Fibroblast of lung (primary cell): ENCODE data around the gene TUBG2. TPM values are rescaled to one million over a fixed set of nuclear protein-coding genes. Genes with fewer than 3 reads are reported as not detected.

ENCODE experiments used
- DNase-seq, 2 donors: peaks; one replicate each; pipeline versions ENCODE4 v3.0.0 to v3.0.0-alpha.2; 2010; ENCODE audit warnings: low read depth in 2 of 2
- H2AFZ ChIP-seq: 2 replicates; pipeline ENCODE4 v1.5.1; 2012; ENCODE audit warnings: low read length, control low read depth, inconsistent platforms
- H3K27ac ChIP-seq: 2 replicates; pipeline ENCODE4 v1.5.1; 2011; ENCODE audit warnings: low read length, control low read depth; ENCODE audit not compliant: insufficient read depth
- H3K27me3 ChIP-seq: 2 replicates; pipeline ENCODE4 v1.5.1; 2011; ENCODE audit warnings: mild to moderate bottlenecking, low read length; ENCODE audit not compliant: control insufficient read depth, insufficient read depth
- H3K36me3 ChIP-seq: 2 replicates; pipeline ENCODE4 v1.5.1; 2011; ENCODE audit warnings: low read length; ENCODE audit not compliant: control insufficient read depth, insufficient read depth
- H3K4me1 ChIP-seq: 2 replicates; pipeline ENCODE4 v1.5.1; 2011; ENCODE audit warnings: low read length; ENCODE audit not compliant: control insufficient read depth, insufficient read depth; ENCODE audit errors: extremely low read depth
- H3K4me2 ChIP-seq: 2 replicates; pipeline ENCODE4 v1.5.1; 2011; ENCODE audit warnings: low read length, control low read depth; ENCODE audit not compliant: insufficient read depth; ENCODE audit errors: extremely low read depth
- H3K4me3 ChIP-seq, 4 experiments: fragments of 200-600 bp in 1 of 4; sonication (generic) in 1 of 4; replicated peaks in 1 of 4; 2 replicates each; pipeline ENCODE4 v1.5.1; 2011 to 2016; ENCODE audit warnings: low read length in 4 of 4, low read depth in 3 of 4, mild to moderate bottlenecking in 3 of 4, control low read depth in 2 of 4, inconsistent platforms in 1 of 4, mixed read lengths in 1 of 4; ENCODE audit not compliant: insufficient read depth in 1 of 4; ENCODE audit errors: control extremely low read depth in 1 of 4
- H3K79me2 ChIP-seq: 2 replicates; pipeline ENCODE4 v1.5.1; 2012; ENCODE audit warnings: mild to moderate bottlenecking, low read length, inconsistent platforms; ENCODE audit not compliant: control insufficient read depth, insufficient read depth
- H3K9ac ChIP-seq: 2 replicates; pipeline ENCODE4 v1.5.1; 2011; ENCODE audit warnings: mild to moderate bottlenecking, low read length, control low read depth; ENCODE audit not compliant: insufficient read depth
- H3K9me3 ChIP-seq: 2 replicates; pipeline ENCODE4 v1.5.1; 2012; ENCODE audit warnings: low read depth, low read length; ENCODE audit not compliant: control insufficient read depth, insufficient read depth
- H4K20me1 ChIP-seq: 2 replicates; pipeline ENCODE4 v1.5.1; 2011; ENCODE audit warnings: low read length; ENCODE audit not compliant: control insufficient read depth, insufficient read depth; ENCODE audit errors: extremely low read depth
- EZH2 ChIP-seq: IDR thresholded peaks from 2 replicates; pipeline ENCODE4 v1.5.1; 2012; ENCODE audit warnings: low read length, control low read depth, mild to moderate bottlenecking; ENCODE audit errors: missing control alignments
- polyA plus RNA-seq, 2 donors: library from polyadenylated mRNA; depleted of rRNA in 1 of 2; stranded (reverse) in 1 of 2; unstranded in 1 of 2; fragments of >200 nt; gene quantifications; 2 replicates each; pipeline ENCODE4 v1.2.1, GENCODE V29; 2011 to 2012; ENCODE audit warnings: missing spikeins in 1 of 2
- total RNA-seq: library from RNA; depleted of rRNA; stranded (reverse); fragments of >200 nt; gene quantifications from 2 replicates; pipeline ENCODE4 v1.2.1, GENCODE V29; 2014
- TF ChIP-seq, protein P1 (sequence below), 2 donors: IDR thresholded peaks in 1 of 2; conservative IDR thresholded peaks in 1 of 2; 1 replicate in 1 of 2; 2 replicates in 1 of 2; pipeline ENCODE4 v1.5.1; 2011 to 2012; ENCODE audit warnings: low read length in 2 of 2, control low read depth in 1 of 2, inconsistent platforms in 1 of 2, low read depth in 1 of 2, mild to moderate bottlenecking in 1 of 2

Gene TUBG2
- total and polyA plus RNA-seq, 2 donors (not counting 1 experiment from before 2014, with no cell fraction given) = 11.6 to 13.5 TPM

- no peaks in the 10 kb centered on the region for H3K27me3 ChIP-seq
- H3K4me2 ChIP-seq = peak overlapping the region; percentile 90
- H3K9ac ChIP-seq = peak overlapping the region; percentile 70
- H4K20me1 ChIP-seq = no peaks in the 10 kb centered on the region
- no peaks in the 10 kb centered on the region for H3K9me3 ChIP-seq
- H2AFZ ChIP-seq = peak overlapping the region; percentile 95
- peaks cover 23% of the 10 kb centered on the region for H3K79me2 ChIP-seq
- TF ChIP-seq, protein P1, sequence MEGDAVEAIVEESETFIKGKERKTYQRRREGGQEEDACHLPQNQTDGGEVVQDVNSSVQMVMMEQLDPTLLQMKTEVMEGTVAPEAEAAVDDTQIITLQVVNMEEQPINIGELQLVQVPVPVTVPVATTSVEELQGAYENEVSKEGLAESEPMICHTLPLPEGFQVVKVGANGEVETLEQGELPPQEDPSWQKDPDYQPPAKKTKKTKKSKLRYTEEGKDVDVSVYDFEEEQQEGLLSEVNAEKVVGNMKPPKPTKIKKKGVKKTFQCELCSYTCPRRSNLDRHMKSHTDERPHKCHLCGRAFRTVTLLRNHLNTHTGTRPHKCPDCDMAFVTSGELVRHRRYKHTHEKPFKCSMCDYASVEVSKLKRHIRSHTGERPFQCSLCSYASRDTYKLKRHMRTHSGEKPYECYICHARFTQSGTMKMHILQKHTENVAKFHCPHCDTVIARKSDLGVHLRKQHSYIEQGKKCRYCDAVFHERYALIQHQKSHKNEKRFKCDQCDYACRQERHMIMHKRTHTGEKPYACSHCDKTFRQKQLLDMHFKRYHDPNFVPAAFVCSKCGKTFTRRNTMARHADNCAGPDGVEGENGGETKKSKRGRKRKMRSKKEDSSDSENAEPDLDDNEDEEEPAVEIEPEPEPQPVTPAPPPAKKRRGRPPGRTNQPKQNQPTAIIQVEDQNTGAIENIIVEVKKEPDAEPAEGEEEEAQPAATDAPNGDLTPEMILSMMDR (conservative IDR thresholded peaks at IDR 0.05 in 1 of 2, IDR thresholded peaks at IDR 0.05 in 1 of 2; ENCODE audit: low read depth in 1 of 2, low read length in 2 of 2) = peak; percentile 55 to 77
- no peak for TF ChIP-seq EZH2
- H3K4me3 ChIP-seq = peak overlapping the region; percentile 19 to 42 (median 25)
- DNase-seq = peak; percentile 77 to 79
- peaks cover 41% of the 10 kb centered on the region for H3K4me1 ChIP-seq
- H3K27ac ChIP-seq = peak overlapping the region; percentile 86
- no peaks in the 10 kb centered on the region for H3K36me3 ChIP-seq
These were observed 20.6 kb downstream of the TUBG2 start for GRCh38 chr17:42679492-42680330.

GRCh38 chr17:42680331-42680808 is 21.3 kb downstream of the TUBG2 start:
- no peaks in the 10 kb centered on the region for H4K20me1 ChIP-seq
- no peaks in the 10 kb centered on the region for H3K27me3 ChIP-seq
- peak overlapping the region; percentile 90 for H3K4me2 ChIP-seq
- peaks cover 6% of the 10 kb centered on the region for H3K36me3 ChIP-seq
- TF ChIP-seq, protein P1 (conservative IDR thresholded peaks at IDR 0.05 in 1 of 2, IDR thresholded peaks at IDR 0.05 in 1 of 2; ENCODE audit: low read depth in 1 of 2, low read length in 2 of 2) = no peak
- TF ChIP-seq EZH2 = no peak
- peak overlapping the region in 2 of 4 experiments; percentile 24 to 42 for H3K4me3 ChIP-seq
- peaks cover 41% of the 10 kb centered on the region for H3K4me1 ChIP-seq
- no peaks in the 10 kb centered on the region for H3K9me3 ChIP-seq
- peak overlapping the region; percentile 86 for H3K27ac ChIP-seq
- peak in 1 of 2 donors; percentile 49 for DNase-seq
- H2AFZ ChIP-seq = peak overlapping the region; percentile 94
- H3K9ac ChIP-seq = peak overlapping the region; percentile 56
- peaks cover 17% of the 10 kb centered on the region for H3K79me2 ChIP-seq

DNA sequence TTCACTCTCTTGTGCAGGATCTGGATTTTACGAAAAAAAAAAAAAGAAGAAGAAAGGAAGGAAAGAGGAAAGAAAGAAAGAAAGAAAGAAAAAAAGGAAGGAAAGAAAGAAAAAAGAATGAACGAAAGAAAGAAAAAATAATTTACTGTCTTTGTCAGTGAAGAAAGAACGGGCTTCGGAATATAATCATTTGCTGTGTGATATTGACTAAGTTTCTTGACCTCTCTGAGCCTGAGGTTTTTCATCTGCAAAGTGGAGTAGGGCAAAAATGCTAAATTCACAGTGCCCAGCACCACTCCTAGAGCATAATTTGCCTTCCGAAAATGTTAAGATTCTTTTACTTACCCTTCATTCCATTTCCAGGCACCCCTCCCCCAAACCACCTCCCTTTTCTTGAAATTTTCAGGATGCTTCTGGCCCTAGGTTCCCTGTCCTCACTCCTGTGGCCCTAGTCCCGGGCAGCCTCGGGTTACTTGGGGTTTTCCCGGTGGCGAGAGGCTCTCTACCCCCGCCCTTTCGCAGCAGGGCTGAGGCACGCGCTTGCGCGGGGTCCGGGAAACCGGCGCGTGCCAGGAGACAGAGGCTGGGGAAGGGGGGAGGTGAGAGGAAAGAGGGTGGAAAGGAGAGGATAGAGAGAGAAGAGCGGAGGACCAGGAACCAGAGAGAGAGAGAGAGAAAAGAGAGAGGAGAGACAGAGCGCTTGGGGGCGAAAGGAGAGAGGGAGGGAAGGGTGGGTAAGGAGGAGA is 23.1 kb downstream of the TUBG2 start, which contains the start of gene CNTNAP1:
Gene CNTNAP1 (plus strand): TSS at position 556 of the 746 bp plus-strand sequence. CDS start 299 bp downstream, outside the sequence.
- H3K27me3 ChIP-seq = no peaks in the 10 kb centered on the region
- peak within 1 kb of the TSS; percentile 88 for H3K4me2 ChIP-seq
- peaks cover 40% of the 10 kb centered on the region for H3K4me1 ChIP-seq
- peak within 1 kb of the TSS; percentile 73 for H2AFZ ChIP-seq
- H4K20me1 ChIP-seq = no peaks in the 10 kb centered on the region
- TF ChIP-seq, protein P1 (conservative IDR thresholded peaks at IDR 0.05 in 1 of 2, IDR thresholded peaks at IDR 0.05 in 1 of 2; ENCODE audit: low read depth in 1 of 2, low read length in 2 of 2) = no peak
- no peak for TF ChIP-seq EZH2
- peak within 1 kb of the TSS; percentile 62 to 88 (median 78) for H3K4me3 ChIP-seq
- H3K9me3 ChIP-seq = no peaks in the 10 kb centered on the region
- H3K36me3 ChIP-seq = peaks cover 11% of the 10 kb centered on the region
- H3K9ac ChIP-seq = peak within 1 kb of the TSS; percentile 58
- H3K27ac ChIP-seq = peak within 1 kb of the TSS; percentile 76
- DNase-seq = peak; percentile 69 to 71
- peaks cover 4% of the 10 kb centered on the region for H3K79me2 ChIP-seq
